Activated CD4-positive, CD25-positive, alpha-beta regulatory T cell treated with anti-CD3 and anti-CD28 coated beads, Interleukin-2, amount 50 U/mL, for 16 hours (primary cell): ENCODE results near the gene CNGB1.
"Not testable (repeated sequence)": the region's sequence is repeated elsewhere in the genome, so short reads cannot be mapped to it uniquely, and the experiment has no call there.

Experiments used
- DNase-seq: peaks from one replicate; pipeline ENCODE4 v3.0.0-alpha.2; 2020; ENCODE audit warnings: low read depth, low spot score

CNGB1 gene

GRCh38 chr16:57862698-57863433 is 108.1 kb downstream of the CNGB1 start:
- DNase-seq = no peak

- no peak for DNase-seq
These were observed 111.6 kb downstream of the CNGB1 start for GRCh38 chr16:57859331-57859730.

GRCh38 chr16:57858635-57859034 is 112.3 kb downstream of the CNGB1 start:
- no peak for DNase-seq

GRCh38 chr16:57857991-57858390 is 112.9 kb downstream of the CNGB1 start:
- not testable (repeated sequence) for DNase-seq

GRCh38 chr16:57855188-57855587 is 115.7 kb downstream of the CNGB1 start:
- no peak for DNase-seq

GRCh38 chr16:57852189-57852588 is 118.7 kb downstream of the CNGB1 start:
- DNase-seq = no peak

- DNase-seq = no peak
These were observed 122.7 kb downstream of the CNGB1 start for GRCh38 chr16:57848181-57848580.

GRCh38 chr16:57846931-57847330 is 124.0 kb downstream of the CNGB1 start:
- DNase-seq = not testable (repeated sequence)

- no peak for DNase-seq
These were observed 124.7 kb downstream of the CNGB1 start for GRCh38 chr16:57846078-57846697.

- DNase-seq = no peak
These were observed 125.8 kb downstream of the CNGB1 start for GRCh38 chr16:57845115-57845514.

- no peak for DNase-seq
These were observed 126.4 kb downstream of the CNGB1 start for GRCh38 chr16:57844416-57845030.

- DNase-seq = no peak
These were observed 127.5 kb downstream of the CNGB1 start for GRCh38 chr16:57843400-57843799.

GRCh38 chr16:57842601-57843000 is 128.3 kb downstream of the CNGB1 start:
- no peak for DNase-seq

GRCh38 chr16:57840833-57841232 is 130.1 kb downstream of the CNGB1 start:
- DNase-seq = no peak

GRCh38 chr16:57838161-57838560 is 132.8 kb downstream of the CNGB1 start:
- no peak for DNase-seq

- no peak for DNase-seq
These were observed 133.4 kb downstream of the CNGB1 start for GRCh38 chr16:57837305-57838125.

- DNase-seq = not testable (repeated sequence)
These were observed 135.5 kb downstream of the CNGB1 start for GRCh38 chr16:57835439-57835838.

- no peak for DNase-seq
These were observed 136.0 kb downstream of the CNGB1 start for GRCh38 chr16:57834936-57835335.
